H1 (cell line): ENCODE measurements around the gene CFAP74.

ENCODE experiments used
- CBX8 ChIP-seq: fragments of 300-800, 300-1000 bp; sonication (generic); IDR thresholded peaks from 2 replicates; pipeline ENCODE4 v1.7.1; 2016; ENCODE audit warnings: low read depth, low read length, borderline replicate concordance
- GABPA ChIP-seq: IDR thresholded peaks from 2 replicates; pipeline ENCODE4 v1.6.1; 2011; ENCODE audit warnings: mild to moderate bottlenecking, low read length, moderate library complexity, borderline replicate concordance; ENCODE audit not compliant: insufficient read depth
- PHF8 ChIP-seq: fragments of 200-600 bp; sonication (generic); conservative IDR thresholded peaks from 2 replicates; pipeline ENCODE4 v1.7.1; 2012; ENCODE audit warnings: low read depth, mild to moderate bottlenecking, inconsistent platforms, low read length, moderate library complexity
- POLR2A ChIP-seq, 2 experiments: IDR thresholded peaks; 1 replicate in 1 of 2; 2 replicates in 1 of 2; pipeline ENCODE4 v1.6.1; 2011; ENCODE audit warnings: low read depth in 2 of 2, low read length in 2 of 2, mild to moderate bottlenecking in 2 of 2; ENCODE audit errors: control extremely low read depth in 1 of 2
- POLR2AphosphoS5 ChIP-seq: IDR thresholded peaks from 2 replicates; pipeline ENCODE4 v1.6.1; 2011; ENCODE audit warnings: low read depth, low read length
- RBBP5 ChIP-seq: IDR thresholded peaks from 2 replicates; pipeline ENCODE4 v1.7.1; 2012; ENCODE audit warnings: low read depth, mild to moderate bottlenecking, inconsistent platforms, low read length, moderate library complexity, borderline replicate concordance
- RFX5 ChIP-seq: IDR thresholded peaks from 2 replicates; pipeline ENCODE4 v1.6.1; 2011; ENCODE audit warnings: low read depth, low read length, improper control_type of control experiment, borderline replicate concordance
- SIRT6 ChIP-seq: IDR thresholded peaks from one replicate; pipeline ENCODE4 v1.7.1; 2012; ENCODE audit warnings: low read length, inconsistent platforms
- SP1 ChIP-seq: IDR thresholded peaks from 2 replicates; pipeline ENCODE4 v1.6.1; 2011; ENCODE audit warnings: low read depth, low read length
- SUZ12 ChIP-seq: fragments of 200-600 bp; sonication (generic); IDR thresholded peaks from 2 replicates; pipeline ENCODE4 v1.6.1; 2012; ENCODE audit warnings: mild to moderate bottlenecking, inconsistent platforms, low read length, moderate library complexity, mixed read lengths
- TAF1 ChIP-seq: IDR thresholded peaks from 2 replicates; pipeline ENCODE4 v1.6.1; 2011; ENCODE audit warnings: mild to moderate bottlenecking, low read depth, low read length
- YY1 ChIP-seq: IDR thresholded peaks from 2 replicates; pipeline ENCODE4 v1.6.1; 2011; ENCODE audit warnings: low read depth, mild to moderate bottlenecking, low read length
- TF ChIP-seq, protein P1 (sequence below), 3 experiments: IDR thresholded peaks; 1 replicate in 2 of 3; 2 replicates in 1 of 3; pipeline versions ENCODE4 v1.5.1 to v1.6.1; 2011; ENCODE audit warnings: low read length in 3 of 3, mild to moderate bottlenecking in 3 of 3, inconsistent platforms in 2 of 3, low read depth in 1 of 3, moderate library complexity in 1 of 3; ENCODE audit not compliant: insufficient read depth in 1 of 3; ENCODE audit errors: control extremely low read depth in 1 of 3
- TF ChIP-seq, protein P2 (sequence below): IDR thresholded peaks from 2 replicates; pipeline ENCODE4 v1.6.1; 2012; ENCODE audit warnings: inconsistent platforms

DNA sequence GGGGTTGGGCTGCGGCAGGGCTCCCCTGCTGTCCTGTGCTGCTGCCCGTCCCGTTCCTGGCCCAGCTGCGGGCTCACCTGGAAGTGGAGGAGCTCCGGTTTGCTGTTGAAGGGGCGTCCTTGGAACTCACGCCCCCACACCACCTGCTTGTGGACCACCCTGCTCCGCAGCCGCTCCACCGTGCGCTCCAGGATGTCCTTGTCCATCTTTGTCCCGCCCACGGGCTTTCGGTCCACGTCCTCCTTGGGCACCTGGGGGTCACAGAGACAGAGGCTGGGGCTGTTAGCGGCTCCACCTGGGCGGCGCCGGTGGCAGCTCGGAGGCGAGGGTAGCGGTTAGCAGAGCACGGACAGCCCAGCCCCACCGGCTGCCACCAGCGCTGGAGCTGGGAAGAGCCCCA lies 38.8 kb downstream of the CFAP74 start:
- TF ChIP-seq RFX5 (no peak), POLR2A (IDR thresholded peaks at IDR 0.05; ENCODE audit: control extremely low read depth in 1 of 2, low read depth in 2 of 2, low read length in 2 of 2) (no peak), GABPA (no peak), SP1 (no peak), TAF1 (no peak), POLR2AphosphoS5 (no peak), CBX8 (no peak), SUZ12 (no peak), RBBP5 (no peak), SIRT6 (no peak), YY1 (no peak), PHF8 (no peak)
- TF ChIP-seq, protein P1, sequence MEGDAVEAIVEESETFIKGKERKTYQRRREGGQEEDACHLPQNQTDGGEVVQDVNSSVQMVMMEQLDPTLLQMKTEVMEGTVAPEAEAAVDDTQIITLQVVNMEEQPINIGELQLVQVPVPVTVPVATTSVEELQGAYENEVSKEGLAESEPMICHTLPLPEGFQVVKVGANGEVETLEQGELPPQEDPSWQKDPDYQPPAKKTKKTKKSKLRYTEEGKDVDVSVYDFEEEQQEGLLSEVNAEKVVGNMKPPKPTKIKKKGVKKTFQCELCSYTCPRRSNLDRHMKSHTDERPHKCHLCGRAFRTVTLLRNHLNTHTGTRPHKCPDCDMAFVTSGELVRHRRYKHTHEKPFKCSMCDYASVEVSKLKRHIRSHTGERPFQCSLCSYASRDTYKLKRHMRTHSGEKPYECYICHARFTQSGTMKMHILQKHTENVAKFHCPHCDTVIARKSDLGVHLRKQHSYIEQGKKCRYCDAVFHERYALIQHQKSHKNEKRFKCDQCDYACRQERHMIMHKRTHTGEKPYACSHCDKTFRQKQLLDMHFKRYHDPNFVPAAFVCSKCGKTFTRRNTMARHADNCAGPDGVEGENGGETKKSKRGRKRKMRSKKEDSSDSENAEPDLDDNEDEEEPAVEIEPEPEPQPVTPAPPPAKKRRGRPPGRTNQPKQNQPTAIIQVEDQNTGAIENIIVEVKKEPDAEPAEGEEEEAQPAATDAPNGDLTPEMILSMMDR (IDR thresholded peaks at IDR 0.05; ENCODE audit: control extremely low read depth in 1 of 3, insufficient read depth in 1 of 3, low read depth in 1 of 3, low read length in 3 of 3), result no peak
- TF ChIP-seq, protein P2, sequence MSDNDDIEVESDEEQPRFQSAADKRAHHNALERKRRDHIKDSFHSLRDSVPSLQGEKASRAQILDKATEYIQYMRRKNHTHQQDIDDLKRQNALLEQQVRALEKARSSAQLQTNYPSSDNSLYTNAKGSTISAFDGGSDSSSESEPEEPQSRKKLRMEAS, result no peak
